Fibroblast of skin of left quadriceps (primary cell): ENCODE data around the gene UNC79.

Experiments used
- DNase-seq, 2 experiments: peaks; one replicate each; pipeline ENCODE4 v3.0.0-alpha.2; 2013; ENCODE audit warnings: low read depth in 2 of 2

UNC79 gene

DNA sequence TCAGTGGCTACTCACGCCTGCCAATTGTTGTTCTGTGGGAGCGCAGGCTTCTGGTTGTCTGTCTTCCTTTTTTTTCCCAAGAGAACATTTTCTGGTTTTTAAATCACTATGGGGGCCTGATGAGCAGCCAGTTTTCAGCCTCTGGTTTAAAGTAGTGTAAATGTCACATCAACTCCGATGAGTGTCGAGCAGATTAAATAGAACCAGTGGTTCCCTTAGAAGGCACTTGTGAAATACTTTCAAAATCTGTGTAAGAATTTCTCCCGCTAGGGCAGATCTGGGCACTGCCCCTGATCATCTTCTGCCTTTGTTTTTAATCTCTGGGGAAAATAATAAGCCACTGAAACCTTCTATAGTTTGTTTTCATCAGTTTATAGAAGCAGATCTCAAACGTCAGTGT lies 227.1 kb downstream of the UNC79 start:
- DNase-seq = no peak

DNA sequence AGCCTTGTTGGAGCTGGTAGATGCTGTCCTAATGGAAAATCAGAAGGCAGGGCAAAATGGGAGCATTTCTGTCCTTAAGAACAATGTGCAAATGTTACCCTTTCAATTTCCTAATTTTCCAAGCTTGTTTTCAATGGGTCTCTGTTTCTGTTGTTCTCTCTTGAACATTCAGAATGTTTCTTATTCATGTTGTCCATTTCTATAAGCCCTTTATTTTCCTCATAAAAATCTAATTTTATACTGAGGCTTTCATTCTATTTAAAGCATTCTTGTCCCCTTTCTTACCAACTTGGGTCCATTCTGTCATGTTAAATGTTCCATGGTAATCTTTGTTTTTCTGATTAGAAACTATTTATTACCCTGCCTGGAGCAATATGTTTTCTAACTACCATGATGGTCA lies 232.6 kb downstream of the UNC79 start:
- DNase-seq = no peak

DNA sequence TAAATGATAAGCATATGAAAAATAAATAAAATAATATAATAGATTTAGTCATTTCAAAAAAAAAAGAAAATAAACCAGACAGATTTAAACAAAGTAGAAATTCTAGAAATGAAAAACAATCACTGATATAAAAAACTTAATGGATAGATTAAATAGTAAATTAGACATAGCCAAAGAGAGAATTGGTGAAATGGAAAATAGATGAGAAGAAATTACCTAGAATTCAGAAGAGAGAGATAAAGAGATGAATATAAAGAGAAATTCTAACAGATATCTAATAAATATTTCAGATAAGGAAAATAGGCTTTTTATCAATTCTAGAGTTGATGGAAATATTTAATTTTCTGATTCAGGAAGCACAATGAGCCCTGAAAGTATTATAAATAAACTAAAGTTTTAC lies 234.4 kb downstream of the UNC79 start:
- no peak for DNase-seq

DNA sequence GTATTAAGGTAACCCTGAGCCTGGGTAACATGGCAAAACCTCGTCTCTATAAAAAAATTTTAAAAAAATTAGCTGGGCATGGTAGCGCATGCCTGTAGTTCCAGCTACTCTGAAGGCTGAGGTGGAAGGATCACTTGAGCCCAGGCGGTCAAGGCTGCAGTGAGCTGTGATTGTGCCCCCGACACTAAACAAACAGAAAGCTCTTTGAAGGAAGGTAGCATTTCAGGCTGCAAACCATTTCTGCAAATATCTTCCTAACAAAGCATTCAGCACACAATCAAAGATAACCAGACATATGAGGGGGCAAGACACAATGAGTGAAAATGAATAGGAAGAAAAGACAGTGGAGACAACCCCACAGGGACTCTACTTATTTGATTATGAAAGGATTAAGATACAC lies 238.9 kb downstream of the UNC79 start:
- DNase-seq = no peak

DNA sequence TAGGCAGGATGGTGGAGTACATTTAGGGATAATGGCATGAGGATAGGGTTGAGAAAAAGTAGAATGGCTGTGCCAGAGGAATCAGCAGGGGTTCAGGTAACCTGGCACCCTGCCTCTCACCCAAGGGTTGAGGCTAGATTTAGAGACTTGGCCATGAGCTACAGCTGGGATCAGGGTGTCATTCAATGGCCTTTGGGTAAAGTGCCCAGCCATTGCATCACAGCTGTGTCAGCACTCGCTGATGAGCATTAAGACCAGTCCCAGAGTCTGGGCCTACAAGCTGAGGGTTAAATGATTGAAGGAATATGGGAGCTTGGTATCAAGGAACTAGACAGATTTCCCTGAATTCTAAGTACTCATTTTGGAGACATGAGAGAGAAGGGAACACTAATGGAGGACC lies 243.6 kb downstream of the UNC79 start:
- DNase-seq = no peak

DNA sequence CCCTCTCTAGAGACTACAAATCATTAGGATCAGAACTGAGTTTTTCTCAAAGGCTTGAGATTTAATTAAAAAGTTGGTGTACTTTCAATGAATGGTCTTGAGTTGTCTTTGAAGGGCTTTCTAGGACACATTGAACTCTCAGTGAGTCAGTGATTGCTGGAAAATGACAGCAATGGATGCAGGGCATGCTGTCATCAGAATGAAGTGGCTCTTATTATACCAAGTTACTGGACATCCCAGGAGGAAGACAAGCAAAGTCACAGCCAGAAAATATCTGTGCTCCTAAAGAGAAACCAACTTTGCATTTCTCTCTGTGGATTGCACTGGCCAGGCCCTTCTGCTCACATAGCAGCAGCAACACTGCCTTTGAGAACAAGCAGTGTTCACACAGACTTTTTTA lies 244.9 kb downstream of the UNC79 start:
- DNase-seq = no peak

DNA sequence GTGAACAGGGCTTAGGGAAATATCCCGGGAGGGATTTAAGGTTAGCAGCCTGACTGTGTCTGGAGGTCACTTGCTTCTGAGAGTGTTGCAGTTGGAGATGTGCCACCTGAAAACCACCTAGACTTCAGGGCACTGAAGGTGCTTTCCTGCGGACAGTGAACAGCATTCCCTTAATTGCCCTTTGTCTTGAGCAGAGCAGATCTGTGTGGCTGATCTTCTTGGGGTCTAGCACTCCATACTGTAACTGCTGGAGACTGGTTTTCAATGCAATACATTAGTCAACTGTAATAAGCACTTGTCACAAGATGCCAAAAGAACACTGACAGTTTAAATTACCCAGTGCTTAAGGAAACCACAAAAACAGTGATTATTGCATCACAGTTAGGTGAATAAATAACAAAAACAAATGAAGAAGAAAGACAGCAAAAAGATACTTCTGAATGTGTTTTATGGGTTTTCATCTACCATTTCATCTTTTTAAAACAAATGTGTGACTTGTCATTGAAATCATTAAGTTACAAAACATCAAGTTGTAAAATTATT lies 245.7 kb downstream of the UNC79 start:
- no peak for DNase-seq

DNA sequence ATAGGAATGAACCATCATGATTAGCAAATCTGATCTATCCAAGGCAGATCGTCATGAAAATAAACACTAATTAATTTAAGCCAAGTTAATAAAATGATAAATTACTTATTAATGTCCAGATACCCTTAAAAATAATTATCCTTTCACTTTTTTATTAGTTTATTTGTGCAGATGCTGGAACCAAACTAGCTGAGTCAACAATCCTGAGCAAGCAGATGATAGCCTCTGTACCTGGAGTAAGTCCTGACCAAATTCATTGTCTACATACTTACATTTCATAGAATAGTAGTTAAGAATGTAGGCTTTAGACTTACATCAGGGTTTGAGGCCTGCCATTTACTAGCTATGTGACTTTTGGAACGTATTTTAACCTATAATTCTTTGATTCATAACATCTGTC lies 251.7 kb downstream of the UNC79 start:
- no peak for DNase-seq

DNA sequence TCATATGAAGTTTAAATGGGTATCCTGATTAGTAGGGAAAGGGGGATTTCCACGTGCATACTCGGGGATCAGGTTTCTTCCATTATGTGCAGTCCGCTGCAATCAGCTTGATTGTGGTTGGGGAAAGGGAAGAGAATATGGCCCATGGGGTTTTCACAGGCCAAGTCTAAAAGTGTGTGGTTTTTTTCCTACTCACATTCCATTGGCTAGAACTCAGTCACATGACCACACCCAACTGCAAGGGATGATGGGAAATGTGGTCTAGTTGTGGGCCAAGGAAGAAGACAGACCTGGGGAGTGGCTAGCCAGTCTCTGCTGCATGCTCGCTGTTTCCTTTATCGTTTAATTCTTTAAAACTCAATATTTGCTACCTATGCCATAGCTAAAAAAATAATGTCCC lies 252.5 kb downstream of the UNC79 start:
- DNase-seq = no peak

DNA sequence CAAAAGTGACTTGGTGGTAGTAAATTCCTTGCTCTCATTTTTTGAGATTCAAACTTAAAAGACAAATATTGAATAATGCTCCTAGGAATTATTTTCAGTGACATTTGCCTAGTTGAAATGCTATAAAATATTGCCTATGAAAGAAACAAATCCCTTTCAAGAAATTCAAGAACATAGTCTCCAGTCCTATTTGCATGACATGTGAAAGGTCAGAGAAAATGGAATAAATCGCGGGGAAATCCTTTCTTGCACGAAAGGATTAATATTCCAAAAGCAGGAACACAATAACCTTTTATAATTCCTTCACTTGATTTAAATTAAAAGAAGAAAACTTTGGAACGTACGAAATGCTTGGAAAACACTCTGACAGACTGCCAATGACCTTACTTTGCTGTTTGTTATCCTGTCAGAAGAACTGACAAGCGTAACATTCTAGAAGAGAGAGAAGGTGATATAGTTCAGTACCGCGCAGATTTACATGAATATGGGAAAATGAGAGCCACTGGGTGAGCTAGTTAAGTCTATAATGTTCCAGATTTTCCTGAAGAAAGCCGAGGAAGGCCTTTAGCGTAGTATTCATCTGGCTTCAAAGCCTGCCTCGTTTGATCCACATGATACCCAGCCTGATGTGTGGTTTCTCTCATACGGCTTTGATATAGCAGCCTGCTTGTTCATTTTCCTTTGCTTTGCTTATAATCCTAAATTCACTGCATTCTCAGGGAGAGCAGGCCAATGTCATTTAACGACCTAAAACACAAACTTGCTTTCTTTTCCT lies 254.6 kb downstream of the UNC79 start:
- DNase-seq = no peak

DNA sequence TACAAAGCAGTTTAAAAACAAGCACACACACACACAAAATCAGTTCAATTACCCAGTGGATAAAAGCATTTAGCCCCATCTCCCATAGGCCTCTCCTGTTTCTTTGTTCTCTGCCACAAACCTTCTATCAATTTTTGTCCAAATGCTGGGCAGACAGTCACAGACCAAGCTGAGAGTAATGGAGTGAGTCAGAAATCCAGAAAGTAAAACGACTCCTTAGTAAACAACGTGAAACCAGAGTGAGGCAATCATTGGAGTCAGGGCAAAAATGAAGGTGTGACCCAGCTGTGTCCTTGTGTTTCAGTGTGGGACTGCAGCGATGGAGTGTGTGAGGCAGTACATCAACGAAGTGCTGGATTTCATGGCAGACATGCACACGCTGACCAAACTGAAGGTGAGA lies 255.5 kb downstream of the UNC79 start:
- DNase-seq = no peak

DNA sequence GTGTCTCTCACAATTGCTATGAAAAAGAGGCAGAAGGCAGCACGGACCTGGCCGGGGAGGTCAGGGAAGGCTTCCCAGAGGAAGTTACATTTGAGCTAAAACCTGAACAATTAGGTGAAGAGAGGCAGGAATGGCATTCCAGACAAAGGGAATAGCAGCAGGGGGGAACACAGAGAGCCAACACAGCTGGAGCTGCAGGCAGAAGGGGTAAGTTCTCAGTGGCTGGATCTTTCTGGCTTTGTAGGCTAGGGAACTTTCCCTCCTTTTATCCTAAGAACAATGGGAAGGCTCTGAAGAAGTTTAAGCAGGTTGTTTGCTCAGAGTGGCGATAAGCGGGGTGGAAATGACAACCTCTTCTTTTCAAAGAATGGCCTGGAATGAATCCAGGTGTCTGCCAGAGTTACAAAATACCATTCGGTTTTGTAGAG lies 257.5 kb downstream of the UNC79 start:
- DNase-seq = no peak

DNA sequence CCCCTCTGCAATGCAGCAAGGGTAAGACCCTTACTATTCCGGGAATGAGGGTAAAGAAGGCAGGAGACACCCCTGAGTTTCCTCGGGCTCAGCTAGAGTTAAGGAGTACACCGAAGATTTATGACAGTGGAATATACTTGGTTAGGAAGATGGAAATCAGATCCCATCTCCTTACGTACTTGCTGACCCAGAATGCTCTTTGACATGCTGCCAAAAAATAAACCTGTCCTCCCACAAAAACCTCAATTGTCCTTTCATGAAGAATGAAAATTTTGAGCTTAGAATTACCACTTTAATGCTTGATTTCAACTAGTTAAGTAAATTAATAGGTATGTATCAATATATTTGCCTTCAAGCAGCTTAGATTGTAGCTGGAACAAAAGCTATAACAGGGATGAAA lies 258.1 kb downstream of the UNC79 start:
- no peak for DNase-seq

DNA sequence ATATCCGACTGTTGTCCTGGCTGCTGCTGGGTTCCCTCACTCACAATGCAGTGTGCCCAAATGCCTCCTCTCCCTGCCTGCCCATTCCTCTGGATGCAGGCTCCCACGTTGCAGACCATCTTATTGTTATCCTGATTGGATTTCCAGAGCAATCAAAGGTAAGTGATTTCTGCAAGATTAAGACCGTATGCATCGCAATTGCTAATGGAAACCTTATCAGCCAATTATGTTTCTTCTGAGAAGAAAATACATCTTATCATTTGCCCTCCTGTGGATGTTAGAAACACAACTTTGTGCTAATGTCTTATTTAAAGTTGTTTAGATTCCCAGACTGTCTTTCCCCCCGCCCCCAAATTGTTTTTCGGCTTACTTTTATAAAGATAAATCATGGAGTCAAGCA lies 259.4 kb downstream of the UNC79 start:
- DNase-seq = no peak

DNA sequence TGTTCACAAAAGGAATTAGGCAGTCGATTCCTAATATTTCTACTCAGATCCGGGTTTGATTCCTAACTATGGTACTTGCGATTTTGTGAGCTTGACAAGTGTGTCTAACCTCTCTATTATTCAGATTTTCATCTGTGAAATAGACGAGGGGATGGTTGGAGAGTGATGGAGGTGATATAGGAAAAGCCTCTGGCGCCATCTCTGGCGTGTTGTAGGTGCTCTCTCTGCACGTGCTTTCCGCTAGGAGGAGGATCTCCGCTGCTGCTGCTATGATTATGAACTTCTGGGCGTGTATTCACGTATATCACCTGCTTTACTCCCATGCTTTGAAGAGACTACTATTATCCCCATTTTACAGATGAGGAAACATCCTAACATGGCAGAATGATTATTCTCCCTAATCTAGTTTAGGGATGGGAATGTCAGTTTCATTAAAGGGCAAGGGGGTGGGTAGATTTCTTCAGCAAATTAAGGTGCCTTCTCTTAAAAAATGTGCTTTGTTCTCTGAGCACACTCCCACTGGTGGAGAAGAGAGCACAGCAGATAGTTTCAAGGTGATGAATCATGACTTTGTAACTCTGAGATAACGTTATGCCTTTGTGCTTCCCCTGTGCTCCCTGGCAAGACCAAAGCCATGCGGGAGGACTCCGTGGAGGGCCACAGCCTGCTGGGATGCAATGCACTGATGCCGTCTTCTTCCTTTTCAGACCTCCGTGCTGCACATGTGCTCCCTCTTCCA lies 260.5 kb downstream of the UNC79 start:
- DNase-seq = no peak

DNA sequence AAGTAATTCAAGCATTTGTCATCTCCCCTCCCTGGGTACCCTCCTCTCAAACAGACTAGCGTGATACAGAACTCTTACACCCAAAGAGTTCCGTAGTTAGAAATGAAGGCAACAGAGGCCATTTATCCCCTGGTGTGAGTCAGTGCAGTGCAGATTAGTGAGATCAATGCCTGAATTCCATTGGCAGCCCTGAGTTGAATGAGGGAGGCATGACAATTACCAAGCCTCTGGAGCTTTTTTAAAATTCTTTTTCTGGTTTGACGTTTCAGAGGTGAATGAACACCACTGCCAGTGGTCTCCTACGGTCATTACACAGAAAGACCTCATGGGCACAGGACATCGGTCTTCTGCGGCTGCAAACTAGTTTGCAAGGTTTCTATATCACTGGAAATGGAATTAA lies 263.2 kb downstream of the UNC79 start:
- DNase-seq = no peak

DNA sequence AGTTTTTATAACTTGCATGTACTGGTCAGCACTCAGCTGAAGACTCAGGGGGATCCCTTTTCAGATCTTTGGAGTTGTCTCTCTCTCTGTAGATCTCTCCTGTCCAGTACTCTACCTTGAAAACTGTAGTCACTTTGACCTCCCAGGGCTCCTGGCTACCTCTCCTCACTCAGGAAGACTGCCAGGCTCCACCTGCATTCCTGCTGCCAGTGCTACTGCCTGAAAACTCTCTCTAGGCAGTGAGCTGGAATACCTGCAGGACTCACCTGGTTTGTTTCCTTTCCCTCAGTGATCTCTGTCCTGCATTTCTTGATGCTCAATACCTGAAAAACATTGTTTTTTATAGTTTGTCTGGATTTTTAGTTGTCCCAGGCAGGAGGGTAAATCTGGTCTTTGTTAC lies 270.2 kb downstream of the UNC79 start:
- DNase-seq = no peak

DNA sequence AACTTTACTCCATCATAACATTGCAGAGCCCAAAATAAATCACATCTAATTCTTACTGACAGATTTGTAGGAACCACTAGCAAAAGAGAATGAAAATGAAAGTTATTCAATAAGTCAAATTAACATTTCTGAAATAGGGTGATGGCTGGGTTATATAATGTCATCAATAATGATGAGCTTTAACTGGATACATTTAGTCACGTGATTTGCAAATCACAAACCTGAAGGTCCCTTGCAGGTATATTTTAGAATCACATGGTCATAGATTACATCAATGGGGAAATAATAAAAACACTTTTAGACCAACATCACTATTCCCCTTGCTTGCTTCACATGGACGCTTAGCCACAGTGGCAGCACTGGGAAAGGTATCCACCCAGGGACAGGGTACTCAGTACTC lies 270.8 kb downstream of the UNC79 start:
- DNase-seq = no peak

DNA sequence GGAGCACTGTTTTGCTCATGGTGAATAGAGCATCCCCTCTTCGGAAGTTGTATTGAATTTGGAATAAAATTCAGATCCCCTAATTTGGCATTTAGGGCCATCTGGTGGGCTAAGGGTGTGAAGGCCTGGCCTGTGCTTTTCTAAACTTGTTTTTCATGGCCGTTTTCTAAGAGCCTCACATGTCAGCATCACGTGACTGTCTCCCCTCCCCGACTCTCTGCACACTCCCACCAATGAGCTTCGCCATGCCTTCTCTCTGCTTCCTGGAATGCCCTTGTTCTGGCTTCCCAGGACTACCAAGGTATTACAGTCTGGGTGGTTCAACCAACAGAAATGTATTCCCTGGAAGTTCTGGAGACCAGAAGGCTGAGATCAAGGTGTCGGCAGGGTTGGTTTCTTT lies 272.2 kb downstream of the UNC79 start:
- DNase-seq = no peak

DNA sequence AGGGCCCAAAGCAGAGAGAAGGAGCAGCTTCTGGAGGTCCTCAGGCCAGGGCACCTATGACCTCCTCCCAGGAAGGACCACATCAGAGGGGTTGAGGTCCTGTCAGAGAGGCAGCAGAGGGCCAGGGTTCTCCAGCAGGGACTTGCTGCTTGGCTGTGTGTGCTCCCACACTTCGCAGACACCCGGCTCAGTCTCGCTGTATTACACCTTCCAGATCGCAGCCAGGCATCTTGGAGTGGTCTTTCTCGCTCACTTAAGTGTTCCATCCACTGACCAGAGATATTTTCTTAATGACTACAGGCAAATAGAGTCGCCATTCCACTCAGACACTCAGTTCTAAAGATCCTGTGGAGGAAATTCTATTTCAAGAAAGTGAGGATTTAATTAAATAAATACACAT lies 273.2 kb downstream of the UNC79 start:
- DNase-seq = no peak

DNA sequence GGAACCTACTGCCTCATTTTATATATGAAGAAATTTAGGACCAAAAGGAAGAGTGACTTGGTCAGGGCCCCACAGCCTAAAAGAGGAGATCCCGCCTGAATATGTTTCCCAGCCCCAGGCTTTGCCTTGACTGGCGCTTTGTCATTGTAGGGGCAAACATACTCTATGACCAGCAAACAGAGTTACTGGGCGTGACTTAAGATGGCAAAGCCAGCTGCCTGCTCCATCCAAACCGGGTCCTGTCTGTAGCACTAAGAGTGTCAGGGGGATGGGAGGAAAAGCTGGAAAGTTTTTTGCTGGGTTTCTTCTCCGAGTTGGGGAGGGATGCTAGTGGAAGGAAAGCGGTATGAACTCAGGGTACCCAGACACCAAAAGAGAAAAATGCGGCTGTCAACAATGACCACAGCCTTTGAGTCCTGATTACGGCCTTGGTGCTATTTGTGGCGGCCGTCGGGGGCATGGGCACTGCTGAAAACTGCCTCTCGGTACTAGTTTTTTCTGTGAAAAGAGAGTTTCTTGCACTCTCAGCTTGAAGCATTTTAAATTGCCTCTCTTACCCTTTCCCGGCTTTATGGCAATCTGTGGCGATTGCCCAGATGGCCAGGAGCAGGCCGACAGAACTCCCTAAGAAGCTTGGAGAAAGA lies 274.9 kb downstream of the UNC79 start:
- no peak for DNase-seq

DNA sequence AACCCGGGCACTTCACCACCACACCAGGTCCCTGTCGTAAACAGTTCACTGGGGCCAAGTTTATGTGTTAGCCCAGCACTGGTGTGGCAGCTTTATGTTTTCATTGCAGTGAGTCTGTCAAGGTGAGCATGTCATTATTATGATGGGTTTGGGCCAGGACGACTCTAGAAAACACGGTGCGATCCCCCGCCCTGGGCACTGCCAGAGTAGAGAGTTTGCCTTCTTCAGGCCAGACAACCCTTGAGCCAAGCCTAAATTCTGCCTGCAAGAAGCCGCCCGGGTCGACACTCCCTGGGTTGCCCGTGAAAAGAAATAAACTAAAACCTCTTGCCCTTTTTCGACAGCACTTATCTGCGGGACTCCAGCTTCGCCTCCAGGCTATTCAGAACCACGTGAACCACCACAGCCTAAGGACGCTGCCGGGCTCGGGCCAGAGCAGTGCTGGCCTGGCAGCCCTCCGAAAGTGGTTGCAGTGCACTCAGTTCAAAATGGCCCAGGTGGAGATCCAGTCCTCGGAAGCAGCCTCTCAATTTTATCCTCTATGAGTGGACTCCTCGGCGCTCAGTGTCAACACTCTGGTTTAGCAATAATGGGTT lies 275.7 kb downstream of the UNC79 start:
- no peak for DNase-seq
